ENCODE measurements around the gene TAPT1. TPM values are rescaled to one million over a fixed set of nuclear protein-coding genes. Genes with fewer than 3 reads are reported as not detected.

The TAPT1 gene
- total RNA-seq, 1 experiment from 2014 or later = 13.8 TPM

DNA sequence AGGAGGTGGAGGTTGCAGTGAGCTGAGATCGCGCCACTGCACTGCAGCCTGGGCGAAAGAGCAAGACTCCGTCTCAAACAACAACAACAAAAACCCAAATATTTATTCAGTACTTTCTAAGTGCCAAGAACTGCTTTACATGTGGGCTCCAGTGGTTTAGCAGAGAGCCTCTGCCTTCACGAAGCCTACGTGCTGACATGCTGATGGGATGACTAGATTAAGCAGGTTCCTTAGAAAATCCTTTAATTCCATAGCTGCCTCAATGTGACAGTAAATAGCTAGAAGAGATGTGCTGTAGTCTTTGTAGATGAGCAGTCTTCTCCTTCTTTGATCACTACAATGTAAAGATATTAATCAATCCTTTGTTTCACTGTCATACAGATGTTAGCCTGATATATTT is 49.6 kb downstream of the TAPT1 start:
- H3K4me1 ChIP-seq (replicated peaks; ENCODE audit: insufficient read depth) = no peaks in the 10 kb centered on the region
- H3K4me2 ChIP-seq = no peak overlapping the region
- no TSS peak for BruUV-seq (replicated peaks)
- H3K36me3 ChIP-seq (ENCODE audit: low read depth) = no peaks in the 10 kb centered on the region
- no peak for TF ChIP-seq EZH2 (IDR thresholded peaks at IDR 0.05; ENCODE audit: low read depth)
- TF ChIP-seq, protein P1, sequence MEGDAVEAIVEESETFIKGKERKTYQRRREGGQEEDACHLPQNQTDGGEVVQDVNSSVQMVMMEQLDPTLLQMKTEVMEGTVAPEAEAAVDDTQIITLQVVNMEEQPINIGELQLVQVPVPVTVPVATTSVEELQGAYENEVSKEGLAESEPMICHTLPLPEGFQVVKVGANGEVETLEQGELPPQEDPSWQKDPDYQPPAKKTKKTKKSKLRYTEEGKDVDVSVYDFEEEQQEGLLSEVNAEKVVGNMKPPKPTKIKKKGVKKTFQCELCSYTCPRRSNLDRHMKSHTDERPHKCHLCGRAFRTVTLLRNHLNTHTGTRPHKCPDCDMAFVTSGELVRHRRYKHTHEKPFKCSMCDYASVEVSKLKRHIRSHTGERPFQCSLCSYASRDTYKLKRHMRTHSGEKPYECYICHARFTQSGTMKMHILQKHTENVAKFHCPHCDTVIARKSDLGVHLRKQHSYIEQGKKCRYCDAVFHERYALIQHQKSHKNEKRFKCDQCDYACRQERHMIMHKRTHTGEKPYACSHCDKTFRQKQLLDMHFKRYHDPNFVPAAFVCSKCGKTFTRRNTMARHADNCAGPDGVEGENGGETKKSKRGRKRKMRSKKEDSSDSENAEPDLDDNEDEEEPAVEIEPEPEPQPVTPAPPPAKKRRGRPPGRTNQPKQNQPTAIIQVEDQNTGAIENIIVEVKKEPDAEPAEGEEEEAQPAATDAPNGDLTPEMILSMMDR (conservative IDR thresholded peaks at IDR 0.05) = no peak
- H3K4me3 ChIP-seq = no peak overlapping the region
- H3K9me3 ChIP-seq (ENCODE audit: insufficient read depth, low read depth) = no peaks in the 10 kb centered on the region
- ChIA-PET POLR2A (ENCODE audit: unreplicated experiment) (no interaction called here), CTCF (interaction anchor here (0.6 kb wide), 1 partner anchor 23 kb away, joined by 3 read pairs; no protein-coding TSS in a partner anchor)
- H2AFZ ChIP-seq = no peak overlapping the region
- H3K27me3 ChIP-seq (ENCODE audit: insufficient read depth, low read depth) = no peaks in the 10 kb centered on the region
- H4K20me1 ChIP-seq (ENCODE audit: insufficient read depth) = no peaks in the 10 kb centered on the region; the same call in 1 of the 2 replicates
- H3K79me2 ChIP-seq (ENCODE audit: low read depth) = no peaks in the 10 kb centered on the region
- no peak for DNase-seq
- H3F3A ChIP-seq (ENCODE audit: insufficient read depth, low read depth) = no peaks in the 10 kb centered on the region
- intact Hi-C loops (cut with micrococcal nuclease; ENCODE audit: unreplicated experiment) = no loop called here
- H3K9me2 ChIP-seq (ENCODE audit: insufficient read depth) = no peaks in the 10 kb centered on the region
- no peak overlapping the region for H3K27ac ChIP-seq

GRCh38 chr4:16171831-16172230 is 54.4 kb downstream of the TAPT1 start:
- no peaks in the 10 kb centered on the region for H4K20me1 ChIP-seq (ENCODE audit: insufficient read depth)
- H3K4me2 ChIP-seq = no peak overlapping the region
- POLR2A ChIA-PET (ENCODE audit: unreplicated experiment) = no interaction called here
- no peaks in the 10 kb centered on the region for H3K36me3 ChIP-seq (ENCODE audit: low read depth)
- H3K79me2 ChIP-seq (ENCODE audit: low read depth) = no peaks in the 10 kb centered on the region
- H3K4me3 ChIP-seq = no peak overlapping the region
- no peaks in the 10 kb centered on the region for H3K4me1 ChIP-seq (replicated peaks; ENCODE audit: insufficient read depth)
- no peak for DNase-seq
- TF ChIP-seq EZH2 (IDR thresholded peaks at IDR 0.05; ENCODE audit: low read depth) = no peak
- TF ChIP-seq, protein P1 (conservative IDR thresholded peaks at IDR 0.05) = no peak
- no peaks in the 10 kb centered on the region for H3F3A ChIP-seq (ENCODE audit: insufficient read depth, low read depth)
- intact Hi-C loops (cut with micrococcal nuclease; ENCODE audit: unreplicated experiment) = no loop called here
- H3K27me3 ChIP-seq (ENCODE audit: insufficient read depth, low read depth) = no peaks in the 10 kb centered on the region
- no peak overlapping the region for H3K27ac ChIP-seq
- H2AFZ ChIP-seq = no peak overlapping the region
- no peaks in the 10 kb centered on the region for H3K9me3 ChIP-seq (ENCODE audit: insufficient read depth, low read depth)
- CTCF ChIA-PET = no interaction called here
- no peaks in the 10 kb centered on the region for H3K9me2 ChIP-seq (ENCODE audit: insufficient read depth)
- no TSS peak for BruUV-seq (replicated peaks)

DNA sequence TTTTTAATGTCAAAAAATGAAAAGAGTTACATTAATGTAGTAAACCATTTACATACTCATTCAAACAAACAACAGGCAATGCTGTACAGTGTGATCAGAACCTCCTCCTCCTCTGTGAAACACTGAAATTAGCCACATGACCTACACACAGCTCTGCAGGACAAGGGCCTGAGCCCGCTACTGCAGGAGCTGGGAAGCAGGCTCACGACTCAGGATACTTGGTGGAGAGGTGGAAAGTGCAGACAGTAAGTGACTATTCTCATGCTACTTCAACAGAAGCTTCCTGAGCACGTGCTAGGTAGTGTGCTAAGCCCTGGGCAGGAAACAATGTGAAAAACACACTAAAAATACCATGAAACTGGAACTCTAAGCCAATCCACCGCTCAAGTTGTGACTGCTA is 56.8 kb downstream of the TAPT1 start:
- H3K4me3 ChIP-seq = no peak overlapping the region
- no peaks in the 10 kb centered on the region for H3K4me1 ChIP-seq (replicated peaks; ENCODE audit: insufficient read depth)
- H3K9me3 ChIP-seq (ENCODE audit: insufficient read depth, low read depth) = no peaks in the 10 kb centered on the region
- no peak overlapping the region for H3K4me2 ChIP-seq
- H3F3A ChIP-seq (ENCODE audit: insufficient read depth, low read depth) = no peaks in the 10 kb centered on the region
- intact Hi-C loops (cut with micrococcal nuclease; ENCODE audit: unreplicated experiment) = no loop called here
- no peaks in the 10 kb centered on the region for H3K9me2 ChIP-seq (ENCODE audit: insufficient read depth)
- no TSS peak for BruUV-seq (replicated peaks)
- no peaks in the 10 kb centered on the region for H3K36me3 ChIP-seq (ENCODE audit: low read depth)
- H3K27me3 ChIP-seq (ENCODE audit: insufficient read depth, low read depth) = no peaks in the 10 kb centered on the region
- H3K79me2 ChIP-seq (ENCODE audit: low read depth) = no peaks in the 10 kb centered on the region
- H2AFZ ChIP-seq = no peak overlapping the region
- ChIA-PET POLR2A (ENCODE audit: unreplicated experiment) (no interaction called here), CTCF (no interaction called here)
- H3K27ac ChIP-seq = no peak overlapping the region
- H4K20me1 ChIP-seq (ENCODE audit: insufficient read depth) = no peaks in the 10 kb centered on the region
- TF ChIP-seq, protein P1 (conservative IDR thresholded peaks at IDR 0.05) = no peak
- no peak for TF ChIP-seq EZH2 (IDR thresholded peaks at IDR 0.05; ENCODE audit: low read depth)
- no peak for DNase-seq

All from PC-9 (cell line).